ENCODE results near the gene SIRPD. TPM values are rescaled to one million over a fixed set of nuclear protein-coding genes. Genes with fewer than 3 reads are reported as not detected.

The SIRPD gene
- total RNA-seq, 2 experiments from 2014 or later: not detected

- DNase-seq (ENCODE audit: low spot score): no peak
- no peak overlapping the region for H3K4me2 ChIP-seq (ENCODE audit: low read length)
- no peak for TF ChIP-seq EZH2phosphoT487 (IDR thresholded peaks at IDR 0.05; ENCODE audit: borderline replicate concordance, low read depth, low read length)
- no peak for TF ChIP-seq CTCF (conservative IDR thresholded peaks at IDR 0.05; ENCODE audit: low read length)
- H3K4me1 ChIP-seq (ENCODE audit: insufficient read depth, low read length, poor library complexity, severe bottlenecking): no peaks in the 10 kb centered on the region
- H2AFZ ChIP-seq (ENCODE audit: low read length): no peak overlapping the region
- CTCF ChIA-PET (ENCODE audit: unreplicated experiment): interaction anchor here (0.6 kb wide), 1 partner anchor 538 kb away, joined by 3 read pairs; no protein-coding TSS in a partner anchor
- no peaks in the 10 kb centered on the region for H4K20me1 ChIP-seq (ENCODE audit: insufficient read depth, low read length)
- no peak overlapping the region for H3K27ac ChIP-seq (ENCODE audit: low read depth, low read length, poor library complexity, severe bottlenecking)
- intact Hi-C loops (cut with micrococcal nuclease; ENCODE audit: unreplicated experiment): no loop called here
- no peaks in the 10 kb centered on the region for H3K9me2 ChIP-seq (ENCODE audit: insufficient read depth, low read length)
- H3K4me3 ChIP-seq (ENCODE audit: low read depth, low read length, poor library complexity, severe bottlenecking): no peak overlapping the region
- BruUV-seq (replicated peaks): no TSS peak
- H3K79me2 ChIP-seq (ENCODE audit: insufficient read depth, low read depth, low read length): no peaks in the 10 kb centered on the region
- POLR2A ChIA-PET: interaction anchor here (0.5 kb wide), 1 partner anchor 172 kb away, joined by 3 read pairs; no protein-coding TSS in a partner anchor
- no peaks in the 10 kb centered on the region for H3K36me3 ChIP-seq (ENCODE audit: insufficient read depth, low read length)
- H3K9me3 ChIP-seq (ENCODE audit: low read length): no peaks in the 10 kb centered on the region
Measured at GRCh38 chr20:1565461-1565860, 8.0 kb upstream of the SIRPD start.

- no peaks in the 10 kb centered on the region for H3K9me2 ChIP-seq (ENCODE audit: insufficient read depth, low read length)
- intact Hi-C loops (cut with micrococcal nuclease; ENCODE audit: unreplicated experiment): no loop called here
- ChIA-PET POLR2A (no interaction called here), CTCF (ENCODE audit: unreplicated experiment) (no interaction called here)
- H3K79me2 ChIP-seq (ENCODE audit: insufficient read depth, low read depth, low read length): no peaks in the 10 kb centered on the region
- DNase-seq (ENCODE audit: low spot score): no peak
- H3K27ac ChIP-seq (ENCODE audit: low read depth, low read length, poor library complexity, severe bottlenecking): no peak overlapping the region
- H3K9me3 ChIP-seq (ENCODE audit: low read length): no peaks in the 10 kb centered on the region
- no peaks in the 10 kb centered on the region for H4K20me1 ChIP-seq (ENCODE audit: insufficient read depth, low read length)
- H3K4me1 ChIP-seq (ENCODE audit: insufficient read depth, low read length, poor library complexity, severe bottlenecking): no peaks in the 10 kb centered on the region
- H3K36me3 ChIP-seq (ENCODE audit: insufficient read depth, low read length): no peaks in the 10 kb centered on the region
- no peak for TF ChIP-seq CTCF (conservative IDR thresholded peaks at IDR 0.05; ENCODE audit: low read length)
- TF ChIP-seq EZH2phosphoT487 (IDR thresholded peaks at IDR 0.05; ENCODE audit: borderline replicate concordance, low read depth, low read length): no peak
- BruUV-seq (replicated peaks): no TSS peak
- H3K4me3 ChIP-seq (ENCODE audit: low read depth, low read length, poor library complexity, severe bottlenecking): no peak overlapping the region
- no peak overlapping the region for H2AFZ ChIP-seq (ENCODE audit: low read length)
- H3K4me2 ChIP-seq (ENCODE audit: low read length): no peak overlapping the region
Measured at GRCh38 chr20:1563598-1563997, 6.1 kb upstream of the SIRPD start.

DNA sequence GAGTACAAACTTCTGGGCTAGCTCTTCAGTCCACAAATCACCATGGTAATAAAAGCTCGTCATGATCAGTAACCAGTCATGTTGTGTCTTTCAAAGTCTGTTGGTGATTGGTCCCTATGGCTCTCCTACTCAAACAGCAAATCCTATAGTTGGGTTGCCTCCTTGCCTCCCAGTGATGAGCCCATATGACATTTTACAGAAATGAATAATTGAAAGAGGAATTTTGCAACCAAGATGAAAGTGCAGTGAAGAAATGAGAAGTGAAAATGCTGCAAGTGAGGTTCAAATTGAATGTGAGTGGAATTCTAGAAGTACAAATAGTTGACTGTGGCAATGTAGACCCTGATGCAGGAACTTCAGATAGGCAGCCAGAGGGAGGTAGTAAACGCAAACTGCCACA, 5.1 kb upstream of the SIRPD start:
- Histone ChIP-seq H2AFZ (ENCODE audit: low read length) (no peak overlapping the region), H3K36me3 (ENCODE audit: insufficient read depth, low read length) (no peaks in the 10 kb centered on the region), H3K9me3 (ENCODE audit: low read length) (no peaks in the 10 kb centered on the region), H4K20me1 (ENCODE audit: insufficient read depth, low read length) (no peaks in the 10 kb centered on the region), H3K4me1 (ENCODE audit: insufficient read depth, low read length, poor library complexity, severe bottlenecking) (no peaks in the 10 kb centered on the region), H3K4me3 (ENCODE audit: low read depth, low read length, poor library complexity, severe bottlenecking) (no peak overlapping the region), H3K4me2 (ENCODE audit: low read length) (no peak overlapping the region), H3K9me2 (ENCODE audit: insufficient read depth, low read length) (no peaks in the 10 kb centered on the region), H3K27ac (ENCODE audit: low read depth, low read length, poor library complexity, severe bottlenecking) (no peak overlapping the region), H3K79me2 (ENCODE audit: insufficient read depth, low read depth, low read length) (no peaks in the 10 kb centered on the region)
- no peak for DNase-seq (ENCODE audit: low spot score)
- no TSS peak for BruUV-seq (replicated peaks)
- intact Hi-C loops (cut with micrococcal nuclease; ENCODE audit: unreplicated experiment): no loop called here
- ChIA-PET POLR2A (no interaction called here), CTCF (ENCODE audit: unreplicated experiment) (no interaction called here)
- TF ChIP-seq EZH2phosphoT487 (IDR thresholded peaks at IDR 0.05; ENCODE audit: borderline replicate concordance, low read depth, low read length) (no peak), CTCF (conservative IDR thresholded peaks at IDR 0.05; ENCODE audit: low read length) (no peak)
